GM06990 (cell line): ENCODE results near the gene CD93.

Experiments used
- DNase-seq: peaks from one replicate; pipeline ENCODE4 v3.0.0-alpha.2; 2011; ENCODE audit not compliant: insufficient read length; ENCODE audit errors: extremely low read depth
- H3K27me3 ChIP-seq: replicated peaks from 2 replicates; pipeline ENCODE4 v1.6.0; 2011; ENCODE audit warnings: low read length; ENCODE audit not compliant: control insufficient read depth, insufficient read depth
- H3K36me3 ChIP-seq: 2 replicates; pipeline ENCODE4 v1.5.1; 2011; ENCODE audit warnings: low read length; ENCODE audit not compliant: control insufficient read depth, insufficient read depth
- H3K4me3 ChIP-seq: replicated peaks from 2 replicates; pipeline ENCODE4 v1.5.1; 2011; ENCODE audit warnings: low read depth, mild to moderate bottlenecking, control low read depth, low read length
- CTCF ChIP-seq: IDR thresholded peaks from 2 replicates; pipeline ENCODE4 v1.5.1; 2011; ENCODE audit warnings: low read length, control low read depth, mild to moderate bottlenecking, inconsistent platforms; ENCODE audit not compliant: insufficient read depth, poor library complexity, severe bottlenecking

The CD93 gene

GRCh38 chr20:23118766-23119165, 32.6 kb upstream of the CD93 start:
- H3K4me3 ChIP-seq = no peak overlapping the region
- no peaks in the 10 kb centered on the region for H3K36me3 ChIP-seq
- H3K27me3 ChIP-seq = no peaks in the 10 kb centered on the region
- no peak for TF ChIP-seq CTCF
- no peak for DNase-seq

- no peaks in the 10 kb centered on the region for H3K27me3 ChIP-seq
- no peak for TF ChIP-seq CTCF
- DNase-seq = no peak
- no peaks in the 10 kb centered on the region for H3K36me3 ChIP-seq
- no peak overlapping the region for H3K4me3 ChIP-seq
Measured at GRCh38 chr20:23118144-23118543, 32.0 kb upstream of the CD93 start.

GRCh38 chr20:23117738-23118137, 31.6 kb upstream of the CD93 start:
- no peak overlapping the region for H3K4me3 ChIP-seq
- DNase-seq = no peak
- no peak for TF ChIP-seq CTCF
- no peaks in the 10 kb centered on the region for H3K27me3 ChIP-seq
- no peaks in the 10 kb centered on the region for H3K36me3 ChIP-seq

- no peak for DNase-seq
- no peak for TF ChIP-seq CTCF
- Histone ChIP-seq H3K27me3 (no peaks in the 10 kb centered on the region), H3K4me3 (no peak overlapping the region), H3K36me3 (no peaks in the 10 kb centered on the region)
Measured at GRCh38 chr20:23116311-23117089, 30.4 kb upstream of the CD93 start.

- DNase-seq = no peak
- Histone ChIP-seq H3K27me3 (no peaks in the 10 kb centered on the region), H3K4me3 (no peak overlapping the region), H3K36me3 (no peaks in the 10 kb centered on the region)
- TF ChIP-seq CTCF = no peak
Measured at GRCh38 chr20:23115822-23116221, 29.7 kb upstream of the CD93 start.
